Naive thymus-derived CD4-positive, alpha-beta T cell (primary cell): Measurements from ENCODE around the gene PRLR. TPM values are rescaled to one million over a fixed set of nuclear protein-coding genes. Genes with fewer than 3 reads are reported as not detected.
"Not testable (repeated sequence)": the region's sequence is repeated elsewhere in the genome, so short reads cannot be mapped to it uniquely, and the experiment has no call there.

Experiments
- ATAC-seq: fragments of 150-1000 bp; cut with Tn5 transposase; 2 replicates; pipeline ENCODE4 v1.10.0; 2021; ENCODE audit warnings: mild to moderate bottlenecking, moderate library complexity
- CTCF ChIA-PET: fragments of 350-600 bp; sonication (Branson Sonifier 250); formaldehyde crosslinking; loops from one replicate; lab custom pipeline; 2021; ENCODE audit warnings: antibody characterized with exemption; lab: Charles Lee
- POLR2A ChIA-PET: fragments of 350-600 bp; sonication (Branson Sonifier 250); formaldehyde crosslinking; loops from one replicate; lab custom pipeline; 2021; ENCODE audit warnings: antibody characterized with exemption, inconsistent platforms; lab: Charles Lee
- DNase-seq, 9 donors: peaks; one replicate each; pipeline versions ENCODE4 v3.0.0 to v3.0.0-alpha.2; 2020 to 2022; ENCODE audit warnings: mixed read lengths in 1 of 9
- H3K27ac ChIP-seq: one replicate; pipeline ENCODE4 v1.7.0; 2013; ENCODE audit warnings: mild to moderate bottlenecking, low read depth, low read length, moderate library complexity
- H3K27me3 ChIP-seq, 2 donors: one replicate each; pipeline ENCODE4 v1.7.0; 2013; ENCODE audit warnings: low read length in 2 of 2, mild to moderate bottlenecking in 2 of 2, moderate library complexity in 2 of 2; ENCODE audit not compliant: control insufficient read depth in 2 of 2, insufficient read depth in 2 of 2
- H3K36me3 ChIP-seq, 3 experiments: 1 replicate in 2 of 3; 2 replicates in 1 of 3; pipeline ENCODE4 v1.7.0; 2013; ENCODE audit warnings: low read length in 3 of 3, mild to moderate bottlenecking in 3 of 3, moderate library complexity in 1 of 3; ENCODE audit not compliant: insufficient read depth in 3 of 3, control insufficient read depth in 2 of 3
- H3K4me1 ChIP-seq, 2 donors: one replicate each; pipeline ENCODE4 v1.7.0; 2013; ENCODE audit warnings: low read length in 2 of 2, mild to moderate bottlenecking in 2 of 2, moderate library complexity in 1 of 2; ENCODE audit not compliant: control insufficient read depth in 2 of 2, insufficient read depth in 2 of 2
- H3K4me3 ChIP-seq: 2 replicates; pipeline ENCODE4 v1.7.0; 2013; ENCODE audit warnings: mild to moderate bottlenecking, low read length
- H3K9me3 ChIP-seq, 3 experiments: 1 replicate in 2 of 3; 2 replicates in 1 of 3; pipeline ENCODE4 v1.7.0; 2013; ENCODE audit warnings: low read length in 3 of 3; ENCODE audit not compliant: control insufficient read depth in 2 of 3
- H3K27ac Mint-ChIP-seq, 9 donors: one replicate each; pipeline ENCODE4 v1.8.0; 2020 to 2022; ENCODE audit warnings: mixed read lengths in 9 of 9, mild to moderate bottlenecking in 8 of 9, moderate library complexity in 5 of 9, inconsistent platforms in 2 of 9
- H3K27me3 Mint-ChIP-seq, 5 donors: one replicate each; pipeline ENCODE4 v1.8.0; 2021 to 2022; ENCODE audit warnings: mixed read lengths in 5 of 5, mild to moderate bottlenecking in 1 of 5
- H3K36me3 Mint-ChIP-seq, 5 donors: one replicate each; pipeline ENCODE4 v1.8.0; 2020 to 2022; ENCODE audit warnings: mixed read lengths in 5 of 5, mild to moderate bottlenecking in 3 of 5, inconsistent platforms in 1 of 5
- H3K4me1 Mint-ChIP-seq, 7 donors: one replicate each; pipeline ENCODE4 v1.8.0; 2020 to 2022; ENCODE audit warnings: mixed read lengths in 7 of 7, mild to moderate bottlenecking in 3 of 7, inconsistent platforms in 1 of 7
- H3K4me3 Mint-ChIP-seq, 10 donors: one replicate each; pipeline ENCODE4 v1.8.0; 2020 to 2022; ENCODE audit warnings: mild to moderate bottlenecking in 10 of 10, mixed read lengths in 10 of 10, moderate library complexity in 6 of 10, inconsistent platforms in 2 of 10
- H3K9me3 Mint-ChIP-seq, 11 donors: one replicate each; pipeline ENCODE4 v1.8.0; 2020 to 2022; ENCODE audit warnings: mixed read lengths in 11 of 11, mild to moderate bottlenecking in 4 of 11, inconsistent platforms in 1 of 11, moderate library complexity in 1 of 11
- intact Hi-C, 2 donors: fragments of 100-400 bp; cut with micrococcal nuclease; formaldehyde crosslinking; loops; one replicate each; pipeline ENCODE4 v1.15.1; 2023
- polyA plus RNA-seq, 2 donors: library from polyadenylated mRNA; unstranded; fragments of 300-500 nt; fragmentation: Illumina TruSeq; gene quantifications; one replicate each; pipeline ENCODE4 v1.2.3, GENCODE V29; 2021
- total RNA-seq, 6 experiments: library from RNA in 5 of 6; stranded (reverse) in 5 of 6; gene quantifications; 1 replicate in 5 of 6; 2 replicates in 1 of 6; pipeline ENCODE4 v1.2.3 and lab custom pipeline; 2021 to 2026

The PRLR gene
- total and polyA plus RNA-seq, 7 experiments from 2014 or later: 0.03 to 1.4 TPM; not detected in 5

DNA sequence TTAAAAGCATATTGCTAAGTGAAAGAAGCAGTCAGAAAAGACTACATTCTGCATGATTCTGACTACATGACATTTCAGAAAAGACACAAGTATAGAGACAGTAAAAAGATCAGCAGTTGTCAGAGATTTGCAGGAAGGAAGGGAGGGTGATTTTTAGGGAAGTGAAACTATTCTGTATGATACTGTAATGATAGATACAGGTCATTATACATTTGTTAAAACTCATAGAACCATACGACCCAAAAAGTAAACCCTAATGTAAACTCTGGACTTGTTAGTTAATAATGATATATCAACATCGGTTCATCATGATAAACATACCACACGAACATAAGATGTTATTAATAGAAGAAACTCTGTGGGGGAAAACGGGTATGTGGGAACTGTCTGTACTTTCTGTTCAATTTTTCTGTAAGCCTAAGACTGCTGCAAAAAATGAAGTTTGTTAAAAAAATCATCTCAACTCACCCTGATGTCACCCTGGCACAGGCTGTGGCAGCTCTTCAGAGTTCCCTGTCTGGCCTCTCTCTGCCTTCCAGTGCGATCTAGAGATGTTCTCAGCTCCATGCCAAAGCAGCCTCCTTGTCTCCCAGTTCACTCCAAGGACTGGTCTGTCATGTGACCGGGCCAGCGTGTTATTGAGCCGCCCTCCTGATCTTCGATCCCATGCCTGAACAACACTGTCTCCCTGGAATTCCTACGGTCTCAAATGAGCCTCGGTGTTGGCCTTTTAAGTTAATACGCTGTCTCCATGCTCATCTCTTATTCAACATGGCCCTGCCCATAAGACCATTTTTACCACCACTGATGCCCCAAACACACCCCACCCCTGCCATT, 35.4 kb downstream of the PRLR start:
- peaks cover 0 to 2% (median 0%) of the 10 kb centered on the region in 11 donors for H3K9me3 Mint-ChIP-seq
- no peaks in the 10 kb centered on the region for H3K36me3 Mint-ChIP-seq
- Histone ChIP-seq H3K27me3 (no peaks in the 10 kb centered on the region), H3K36me3 (no peaks in the 10 kb centered on the region), H3K27ac (no peak overlapping the region), H3K4me3 (no peak overlapping the region), H3K4me1 (no peaks in the 10 kb centered on the region), H3K9me3 (no peaks in the 10 kb centered on the region)
- ChIA-PET POLR2A (no interaction called here), CTCF (interaction anchor here (1.5 kb wide), 1 partner anchor 9 kb away, joined by 3 read pairs; no protein-coding TSS in a partner anchor)
- intact Hi-C loops: no loop called here
- DNase-seq: no peak
- H3K27ac Mint-ChIP-seq: no peak overlapping the region
- H3K4me3 Mint-ChIP-seq: no peak overlapping the region
- ATAC-seq: peak; percentile 75
- H3K4me1 Mint-ChIP-seq: peaks cover 0 to 7% (median 0%) of the 10 kb centered on the region in 7 donors
- H3K27me3 Mint-ChIP-seq: peaks cover 13 to 38% (median 15%) of the 10 kb centered on the region in 5 donors

GRCh38 chr5:35192506-35192905, 37.8 kb downstream of the PRLR start:
- CTCF ChIA-PET: no interaction called here
- ATAC-seq: no peak
- no peak overlapping the region for H3K4me3 ChIP-seq
- H3K9me3 ChIP-seq: no peaks in the 10 kb centered on the region
- no peak overlapping the region for H3K27ac Mint-ChIP-seq
- no peak for DNase-seq
- H3K27ac ChIP-seq: no peak overlapping the region
- no peaks in the 10 kb centered on the region for H3K36me3 ChIP-seq
- POLR2A ChIA-PET: no interaction called here
- no peak overlapping the region for H3K4me3 Mint-ChIP-seq
- peaks cover 0 to 3% (median 0%) of the 10 kb centered on the region in 11 donors for H3K9me3 Mint-ChIP-seq
- H3K27me3 Mint-ChIP-seq: peaks cover 0 to 24% (median 3%) of the 10 kb centered on the region in 5 donors
- H3K27me3 ChIP-seq: no peaks in the 10 kb centered on the region
- intact Hi-C loops: no loop called here
- no peaks in the 10 kb centered on the region for H3K4me1 ChIP-seq
- peaks cover 0 to 7% (median 0%) of the 10 kb centered on the region in 7 donors for H3K4me1 Mint-ChIP-seq
- no peaks in the 10 kb centered on the region for H3K36me3 Mint-ChIP-seq

GRCh38 chr5:35189801-35190200, 40.5 kb downstream of the PRLR start:
- H3K4me1 ChIP-seq, ATAC-seq, H3K36me3 ChIP-seq, H3K9me3 Mint-ChIP-seq, H3K27ac ChIP-seq, H3K36me3 Mint-ChIP-seq, POLR2A ChIA-PET, H3K27me3 ChIP-seq, intact Hi-C loops, H3K4me1 Mint-ChIP-seq, H3K9me3 ChIP-seq, H3K4me3 Mint-ChIP-seq, DNase-seq, H3K4me3 ChIP-seq, CTCF ChIA-PET, H3K27ac Mint-ChIP-seq: not testable (repeated sequence)
- peaks cover 0 to 28% (median 12%) of the 10 kb centered on the region in 5 donors for H3K27me3 Mint-ChIP-seq

DNA sequence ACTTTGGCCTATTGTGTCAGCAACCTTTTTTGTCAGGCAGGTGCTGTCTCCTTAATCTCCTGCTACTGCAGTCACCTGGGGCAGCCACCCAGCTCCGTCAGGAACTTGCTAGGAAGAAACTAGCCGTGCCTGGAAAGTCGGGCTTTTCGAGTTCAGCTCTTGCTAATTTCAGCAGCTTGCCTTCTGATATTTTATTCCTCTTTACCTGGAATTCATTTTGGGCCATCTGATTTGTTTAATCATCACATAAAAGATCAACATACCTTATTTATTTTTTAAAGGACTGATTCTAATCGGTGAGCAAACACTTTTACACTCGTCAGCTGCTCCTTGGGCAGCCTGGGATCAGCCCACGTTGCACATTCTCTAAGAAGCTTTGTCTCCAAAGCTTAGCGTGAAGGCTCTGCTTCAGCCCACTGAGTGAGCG, 42.2 kb downstream of the PRLR start:
- POLR2A ChIA-PET: no interaction called here
- peaks cover 0 to 33% (median 12%) of the 10 kb centered on the region in 5 donors for H3K27me3 Mint-ChIP-seq
- no peaks in the 10 kb centered on the region for H3K4me1 ChIP-seq

GRCh38 chr5:35187621-35188020, 42.7 kb downstream of the PRLR start:
- H3K4me3 Mint-ChIP-seq, H3K9me3 ChIP-seq, H3K4me1 Mint-ChIP-seq, POLR2A ChIA-PET, H3K27ac ChIP-seq, CTCF ChIA-PET, H3K9me3 Mint-ChIP-seq, intact Hi-C loops, H3K27me3 ChIP-seq, H3K36me3 ChIP-seq, H3K4me3 ChIP-seq, DNase-seq, H3K36me3 Mint-ChIP-seq, H3K27ac Mint-ChIP-seq, ATAC-seq, H3K4me1 ChIP-seq: not testable (repeated sequence)
- H3K27me3 Mint-ChIP-seq: peaks cover 0 to 33% (median 12%) of the 10 kb centered on the region in 5 donors

More for the DNA sequence above, 42.2 kb downstream of the PRLR start:
- no peaks in the 10 kb centered on the region for H3K27me3 ChIP-seq
- no peak overlapping the region for H3K4me3 ChIP-seq
- Mint-ChIP-seq H3K27ac (no peak overlapping the region), H3K36me3 (no peaks in the 10 kb centered on the region), H3K9me3 (peaks cover 0 to 3% (median 0%) of the 10 kb centered on the region in 11 donors), H3K4me1 (no peaks in the 10 kb centered on the region), H3K4me3 (no peak overlapping the region)
- H3K27ac ChIP-seq: no peak overlapping the region
- no peak for ATAC-seq
- intact Hi-C loops: no loop called here
- no peaks in the 10 kb centered on the region for H3K9me3 ChIP-seq
- DNase-seq: no peak
- no peaks in the 10 kb centered on the region for H3K36me3 ChIP-seq
- CTCF ChIA-PET: no interaction called here

DNA sequence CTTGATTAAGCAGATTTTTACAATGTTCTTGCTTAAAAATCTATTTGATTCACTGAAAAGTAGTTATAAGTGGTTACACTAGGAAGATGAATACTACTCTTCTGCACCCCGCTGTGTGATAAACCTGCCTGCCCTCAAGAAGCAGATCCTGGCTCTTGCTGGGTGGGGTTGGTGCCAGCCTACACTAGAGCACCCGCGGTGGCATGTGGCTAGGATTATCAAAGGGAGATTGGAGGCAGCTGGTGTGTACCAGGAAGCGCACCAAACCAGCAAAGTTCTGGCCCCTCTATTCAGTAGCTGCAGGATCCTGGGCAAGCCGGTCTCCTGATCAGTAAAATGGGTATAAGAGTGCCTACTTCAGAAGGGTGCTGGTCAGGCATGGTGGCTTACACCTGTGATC, 43.5 kb downstream of the PRLR start:
- H3K4me3 ChIP-seq: no peak overlapping the region
- no peaks in the 10 kb centered on the region for H3K27me3 ChIP-seq
- no peak overlapping the region for H3K27ac ChIP-seq
- no peak for DNase-seq
- no peaks in the 10 kb centered on the region for H3K9me3 ChIP-seq
- intact Hi-C loops: no loop called here
- no peaks in the 10 kb centered on the region for H3K36me3 ChIP-seq
- no peak for ATAC-seq
- Mint-ChIP-seq H3K27ac (no peak overlapping the region), H3K4me3 (no peak overlapping the region), H3K36me3 (no peaks in the 10 kb centered on the region), H3K27me3 (peaks cover 0 to 30% (median 15%) of the 10 kb centered on the region in 5 donors), H3K4me1 (no peaks in the 10 kb centered on the region), H3K9me3 (peaks cover 0 to 3% (median 0%) of the 10 kb centered on the region in 11 donors)
- POLR2A ChIA-PET: no interaction called here
- no peaks in the 10 kb centered on the region for H3K4me1 ChIP-seq
- CTCF ChIA-PET: no interaction called here

DNA sequence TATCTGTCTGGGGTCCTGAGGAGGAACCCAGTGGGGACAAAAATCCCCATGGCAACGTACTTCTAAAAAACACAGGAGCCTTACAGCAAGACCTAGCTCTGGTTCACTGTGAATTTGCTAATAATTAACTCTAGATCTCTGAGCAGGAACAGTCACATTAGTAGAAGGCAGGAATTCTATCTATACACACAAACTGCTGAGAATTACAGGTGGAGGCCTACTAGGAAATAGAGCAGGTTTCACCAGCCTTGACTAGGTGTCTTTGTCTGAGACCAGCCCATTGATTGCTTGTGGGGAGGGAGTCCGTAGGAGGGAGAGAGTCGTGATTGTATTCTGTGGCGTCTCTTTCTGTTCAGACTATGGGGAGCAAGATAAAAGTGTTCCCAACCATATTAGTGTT, 44.8 kb downstream of the PRLR start:
- Mint-ChIP-seq H3K4me1 (no peaks in the 10 kb centered on the region), H3K27ac (no peak overlapping the region), H3K4me3 (no peak overlapping the region), H3K36me3 (no peaks in the 10 kb centered on the region), H3K27me3 (peaks cover 0 to 29% (median 15%) of the 10 kb centered on the region in 5 donors), H3K9me3 (peaks cover 0 to 2% (median 0%) of the 10 kb centered on the region in 11 donors)
- ChIA-PET CTCF (no interaction called here), POLR2A (no interaction called here)
- no peaks in the 10 kb centered on the region for H3K4me1 ChIP-seq
- no peaks in the 10 kb centered on the region for H3K9me3 ChIP-seq
- no peak overlapping the region for H3K4me3 ChIP-seq
- no peak for DNase-seq
- no peaks in the 10 kb centered on the region for H3K36me3 ChIP-seq
- no peak for ATAC-seq
- intact Hi-C loops: no loop called here
- H3K27me3 ChIP-seq: no peaks in the 10 kb centered on the region
- H3K27ac ChIP-seq: no peak overlapping the region
